GM19035 (cell line): ENCODE results near the gene SRGAP2B.
"Not testable (repeated sequence)": the region's sequence is repeated elsewhere in the genome, so short reads cannot be mapped to it uniquely, and the experiment has no call there.

Experiments
- ATAC-seq: cut with Tn5 transposase; IDR thresholded peaks from one replicate; pipeline ENCODE4 v1.9.1; 2021; ENCODE audit not compliant: unreplicated experiment

Gene SRGAP2B

DNA sequence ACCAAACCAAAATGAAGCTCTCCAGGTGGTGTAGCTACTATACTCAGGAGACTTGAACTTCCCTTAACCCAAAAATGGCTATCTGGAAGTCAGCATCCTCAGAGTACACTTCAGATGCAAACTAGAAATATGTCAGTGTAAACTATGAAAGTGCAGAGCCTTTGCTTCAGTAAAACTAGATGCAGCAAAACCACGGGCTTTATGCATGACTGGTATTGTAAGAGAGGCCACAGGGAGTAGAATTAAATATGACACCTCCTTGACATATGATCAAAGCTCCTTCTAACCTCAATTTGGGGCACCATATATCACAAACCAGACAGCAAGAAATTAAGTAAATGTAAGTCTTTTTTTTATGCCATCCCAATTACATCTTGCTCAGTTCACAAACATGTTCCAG lies 47.6 kb downstream of the SRGAP2B start:
- ATAC-seq, result not testable (repeated sequence)

DNA sequence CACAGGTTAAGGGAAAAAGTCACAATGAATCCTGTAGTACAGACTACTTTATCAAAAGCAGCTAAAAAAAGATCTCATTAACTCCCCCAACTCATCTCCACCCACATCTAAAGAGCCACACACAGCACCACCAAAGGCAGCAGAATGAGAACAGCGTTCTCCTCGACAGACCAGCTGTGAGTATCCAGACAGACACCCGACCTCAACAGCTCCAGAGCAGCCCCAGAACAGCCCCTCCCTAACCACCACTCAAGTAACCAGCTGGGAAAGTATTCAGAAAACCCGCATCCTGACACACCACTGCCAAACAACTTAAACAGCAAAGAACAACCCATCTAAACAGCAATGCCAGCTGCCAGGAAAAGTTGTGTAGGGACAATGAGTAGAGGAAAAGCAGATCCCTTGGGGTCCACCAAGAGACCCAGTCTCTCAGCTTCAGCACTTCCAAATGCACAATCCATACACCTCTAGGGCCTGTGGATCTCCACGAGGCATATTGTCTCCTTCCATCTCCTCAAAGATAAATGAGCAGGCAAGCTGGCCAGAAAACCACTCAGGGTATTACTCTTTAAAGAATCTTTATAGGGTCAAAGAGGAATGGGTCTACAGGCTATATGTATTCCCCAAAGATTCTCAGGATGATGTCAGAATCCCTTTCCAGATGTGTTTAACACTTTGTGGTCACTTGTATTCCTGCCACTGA lies 49.4 kb downstream of the SRGAP2B start:
- ATAC-seq, result not testable (repeated sequence)

- ATAC-seq, result peak; percentile 82
These were observed 53.6 kb downstream of the SRGAP2B start for GRCh38 chr1:145041519-145041918.

- ATAC-seq, result not testable (repeated sequence)
These were observed 59.1 kb downstream of the SRGAP2B start for GRCh38 chr1:145036019-145036418.

DNA sequence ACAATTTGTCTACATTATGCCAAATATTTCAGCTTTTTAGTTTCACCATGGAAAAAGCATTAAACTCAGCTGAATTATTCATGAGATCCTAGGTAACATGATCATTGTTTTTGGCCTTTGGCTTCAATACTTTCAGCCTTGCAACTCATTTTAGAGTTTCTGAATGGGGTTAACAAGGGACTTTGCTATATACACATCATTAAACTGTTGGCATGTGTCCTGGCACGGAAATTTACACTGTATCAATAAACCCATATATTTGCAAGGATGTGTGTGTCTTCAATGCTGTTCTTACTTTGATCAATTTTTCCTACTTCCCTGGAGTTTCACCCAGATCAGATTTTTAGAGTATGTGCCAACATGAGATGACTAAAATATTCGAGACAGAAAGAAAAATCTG lies 61.6 kb downstream of the SRGAP2B start:
- ATAC-seq, result not testable (repeated sequence)

DNA sequence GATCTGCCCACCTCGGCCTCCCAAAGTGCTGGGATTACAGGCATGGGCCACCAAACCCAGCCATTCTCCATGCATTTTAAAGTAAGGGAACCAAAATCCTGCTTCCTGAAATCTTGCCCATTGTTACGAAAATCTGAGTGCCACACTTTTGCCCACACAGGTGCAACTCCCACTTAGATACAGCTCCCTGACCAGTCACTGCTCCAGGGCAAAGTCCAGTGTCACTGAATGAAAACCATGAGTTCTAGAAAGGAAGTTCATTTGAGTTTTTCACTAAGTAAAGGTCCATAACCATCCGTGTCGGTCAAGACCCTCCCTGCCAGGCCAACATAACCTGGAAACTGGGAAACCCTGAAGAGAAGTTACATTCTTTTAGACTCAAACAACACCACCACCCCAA lies 67.9 kb downstream of the SRGAP2B start:
- ATAC-seq, result not testable (repeated sequence)

DNA sequence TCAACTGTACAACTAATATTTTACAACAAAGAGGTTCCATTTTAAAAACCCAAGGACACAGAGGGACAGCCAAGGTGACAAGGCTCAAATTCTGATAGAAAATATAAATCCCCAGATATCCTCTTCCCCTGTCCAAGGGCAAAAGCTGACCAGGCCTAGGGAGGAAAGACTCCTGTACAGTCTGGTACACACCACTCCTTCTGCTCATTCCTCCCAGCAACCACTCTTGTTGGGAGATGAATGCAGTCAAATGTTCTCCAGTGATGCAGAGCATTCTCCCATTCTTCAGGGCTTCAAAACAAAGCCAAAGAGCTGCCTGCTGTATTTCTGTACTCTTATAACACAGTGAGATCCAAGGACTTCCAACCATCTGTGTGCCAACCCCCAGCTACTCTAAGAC lies 69.8 kb downstream of the SRGAP2B start:
- ATAC-seq, result not testable (repeated sequence)

DNA sequence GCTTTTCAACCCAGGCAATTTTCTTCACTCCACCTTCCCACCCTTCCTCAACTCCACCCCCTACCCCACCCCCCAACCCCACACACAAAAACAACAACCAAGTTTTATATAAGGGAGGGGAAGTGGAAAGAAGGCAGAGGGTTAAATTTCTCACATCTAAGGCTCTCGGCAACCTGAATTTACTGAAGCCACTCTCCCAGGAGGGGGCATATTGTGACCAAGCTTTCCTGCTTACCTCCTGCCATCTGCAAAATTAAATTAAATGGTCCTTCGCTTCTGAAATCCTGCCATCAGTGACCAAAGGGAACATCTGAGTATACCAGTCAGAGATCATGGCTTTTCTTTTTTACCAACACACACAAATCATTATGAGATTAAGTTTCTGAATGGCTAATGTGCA lies 72.9 kb downstream of the SRGAP2B start:
- ATAC-seq, result not testable (repeated sequence)

- ATAC-seq, result not testable (repeated sequence)
These were observed 73.4 kb downstream of the SRGAP2B start for GRCh38 chr1:145021749-145022148.

DNA sequence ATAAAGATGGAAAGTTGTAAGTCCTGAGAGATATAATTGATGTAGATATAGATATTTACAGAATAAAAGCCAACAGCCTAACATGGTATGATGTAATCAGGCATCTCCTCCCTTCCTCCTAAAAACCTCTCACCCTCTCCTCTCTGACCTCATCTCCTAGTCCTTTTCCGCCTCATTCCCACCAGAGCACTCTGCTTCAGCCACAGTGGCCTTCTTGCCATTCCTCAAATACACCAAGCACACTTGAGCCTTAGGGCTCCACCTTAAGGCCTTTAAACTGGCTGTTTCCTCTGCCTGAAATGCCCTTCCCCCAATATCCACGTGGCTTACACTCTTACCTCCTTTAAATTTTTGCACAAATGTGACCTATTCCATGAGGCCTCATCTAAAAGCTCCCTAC lies 75.4 kb downstream of the SRGAP2B start:
- ATAC-seq, result not testable (repeated sequence)

DNA sequence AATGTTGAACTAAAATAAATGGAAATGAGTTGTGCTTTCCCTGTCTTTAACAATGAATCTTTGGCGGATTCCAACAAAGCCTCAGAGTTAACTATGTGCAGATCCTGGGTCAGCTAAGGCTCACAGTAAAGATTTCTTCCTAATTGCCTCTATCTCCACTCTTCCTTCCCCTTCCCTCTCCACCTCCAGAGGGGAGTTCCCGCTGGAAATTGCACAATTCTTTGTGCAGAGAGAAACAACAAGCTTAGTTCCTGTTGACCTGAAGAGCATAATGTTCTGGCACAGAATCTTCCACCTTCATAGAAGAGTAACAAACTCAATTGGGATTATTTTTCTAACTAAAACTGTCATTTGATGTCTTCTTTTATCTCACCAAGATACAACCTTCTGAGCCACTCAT lies 77.4 kb downstream of the SRGAP2B start:
- not testable (repeated sequence) for ATAC-seq

- ATAC-seq, result not testable (repeated sequence)
These were observed 78.7 kb downstream of the SRGAP2B start for GRCh38 chr1:145016492-145016862.

DNA sequence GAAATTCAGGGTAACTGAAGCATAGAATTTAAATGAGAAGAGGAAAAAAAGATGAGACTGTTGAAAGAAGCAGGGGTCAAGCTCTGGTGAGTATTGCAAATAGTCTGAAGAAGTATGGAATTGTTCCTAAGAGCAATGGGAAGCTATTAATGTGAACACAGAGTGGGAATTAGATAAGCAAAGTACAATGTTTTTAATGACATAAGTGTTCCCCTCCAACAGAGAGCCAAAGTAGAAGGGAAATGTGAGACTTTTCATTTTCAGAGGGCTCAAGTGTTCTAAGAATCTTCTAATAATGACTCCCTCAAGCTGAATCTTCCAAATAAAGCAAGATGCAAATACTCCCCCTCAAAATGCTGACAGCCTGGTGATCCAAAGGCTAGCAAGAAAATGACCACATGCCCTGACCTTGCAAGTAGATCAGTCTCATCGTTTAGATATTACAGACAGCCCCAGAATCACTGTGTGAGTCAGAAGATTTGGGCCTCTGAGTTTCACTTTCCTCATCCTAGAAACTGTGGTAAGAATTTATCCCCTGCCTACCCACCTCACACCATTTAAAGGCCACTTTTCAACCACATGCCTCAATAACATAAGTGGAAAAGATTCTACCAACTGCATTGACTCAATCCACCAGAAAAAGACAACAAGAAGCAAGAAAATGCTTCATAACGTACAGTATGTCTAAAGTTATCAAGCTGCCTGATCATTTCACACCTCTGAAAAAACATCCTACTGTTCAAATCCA lies 79.2 kb downstream of the SRGAP2B start:
- not testable (repeated sequence) for ATAC-seq

- not testable (repeated sequence) for ATAC-seq
These were observed 81.8 kb downstream of the SRGAP2B start for GRCh38 chr1:145013353-145013752.

DNA sequence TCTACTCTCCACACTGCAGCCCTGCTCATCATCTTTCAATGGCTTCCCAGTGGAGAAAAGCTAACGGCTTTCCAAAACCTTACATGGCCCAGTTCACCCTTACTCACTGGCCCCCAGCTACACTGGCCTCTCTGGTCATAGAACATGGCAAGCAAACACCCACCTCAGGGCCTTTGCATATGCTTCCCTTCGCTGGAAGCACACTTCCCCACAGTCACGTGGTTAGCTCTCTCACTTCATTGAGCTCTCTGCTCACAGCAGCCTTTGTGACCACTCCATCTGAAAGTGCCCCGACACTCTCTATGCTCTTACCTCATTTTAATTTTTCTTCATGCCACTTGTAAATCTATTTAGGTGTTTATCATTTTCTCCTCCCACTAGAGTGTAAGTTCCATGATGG lies 83.3 kb downstream of the SRGAP2B start:
- ATAC-seq, result not testable (repeated sequence)

DNA sequence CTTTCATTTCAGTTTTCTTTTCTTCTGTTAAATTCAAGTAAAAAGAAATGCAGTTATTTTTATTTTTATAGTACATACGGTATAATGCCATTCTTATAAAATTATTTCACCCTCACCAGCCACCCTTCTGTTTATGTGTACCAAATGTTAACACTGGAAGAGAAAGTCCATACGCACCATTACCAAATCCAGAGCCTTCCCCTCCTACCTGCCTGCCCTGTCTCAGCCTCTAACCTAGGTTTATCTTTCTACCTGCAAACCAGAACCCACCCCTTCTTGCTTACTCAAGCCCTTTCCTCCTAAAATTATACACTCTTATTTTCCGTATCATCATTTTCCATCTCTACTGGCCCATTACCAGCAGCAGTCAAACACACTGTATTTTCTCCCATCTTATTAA lies 84.5 kb downstream of the SRGAP2B start:
- ATAC-seq, result not testable (repeated sequence)

DNA sequence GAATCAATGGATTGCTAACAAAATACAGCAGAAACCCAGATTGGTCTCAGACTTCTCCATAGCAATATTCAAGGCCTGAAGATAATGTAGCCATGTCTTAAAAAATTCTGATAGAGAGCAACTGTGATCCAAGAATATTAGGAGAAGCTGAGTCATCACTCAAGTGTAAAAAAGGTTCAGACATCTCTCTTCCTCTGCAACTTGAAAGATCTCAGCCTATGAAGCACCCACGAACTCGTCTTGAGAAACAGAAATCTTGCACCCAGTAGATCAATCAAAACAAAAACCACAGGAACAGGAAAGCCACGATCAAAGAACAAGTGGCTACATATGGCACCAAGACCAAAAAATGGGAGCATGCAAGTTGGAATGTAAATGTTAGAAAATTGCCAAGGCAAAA lies 85.2 kb downstream of the SRGAP2B start:
- ATAC-seq, result not testable (repeated sequence)

DNA sequence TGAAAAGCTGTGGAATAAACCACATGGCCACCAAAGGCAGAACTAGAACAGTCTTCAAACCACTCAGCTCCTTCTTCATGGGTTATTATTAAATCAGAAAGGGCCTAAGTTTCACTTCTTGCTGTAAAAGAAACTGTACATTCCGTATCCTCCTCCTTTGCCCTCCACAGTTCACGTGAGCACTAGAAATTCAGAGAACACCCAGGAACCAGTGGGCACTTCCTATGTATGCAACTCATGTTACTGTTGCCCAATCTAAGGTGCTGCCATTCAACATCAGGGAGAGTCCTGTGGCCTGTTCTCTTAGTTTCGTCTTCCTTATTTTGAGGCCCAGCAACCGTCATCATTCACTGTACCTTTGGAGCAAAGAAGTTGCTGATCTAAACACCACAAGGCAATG lies 86.7 kb downstream of the SRGAP2B start:
- peak; percentile 45 for ATAC-seq

DNA sequence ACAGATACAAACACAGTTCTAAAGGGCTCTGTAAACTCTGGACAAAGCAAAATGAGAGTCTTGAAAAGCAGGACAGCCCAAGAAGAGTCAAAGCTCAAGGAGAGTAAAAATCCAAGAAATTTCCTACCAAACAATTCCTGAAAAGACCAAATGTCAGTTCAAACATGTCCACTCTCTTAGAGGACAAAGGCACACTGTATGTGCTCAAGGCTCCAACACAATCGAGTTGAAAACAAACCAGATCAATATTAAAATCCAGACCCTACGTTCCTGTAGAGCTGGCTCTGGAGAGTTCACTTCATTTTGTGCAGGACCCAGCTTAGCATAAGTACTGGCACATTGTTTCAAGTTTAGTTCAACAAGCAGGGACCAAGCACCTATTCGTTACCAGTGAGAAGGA lies 90.0 kb downstream of the SRGAP2B start:
- ATAC-seq, result not testable (repeated sequence)

GRCh38 chr1:145001381-145001780 lies 93.7 kb downstream of the SRGAP2B start:
- ATAC-seq, result not testable (repeated sequence)

DNA sequence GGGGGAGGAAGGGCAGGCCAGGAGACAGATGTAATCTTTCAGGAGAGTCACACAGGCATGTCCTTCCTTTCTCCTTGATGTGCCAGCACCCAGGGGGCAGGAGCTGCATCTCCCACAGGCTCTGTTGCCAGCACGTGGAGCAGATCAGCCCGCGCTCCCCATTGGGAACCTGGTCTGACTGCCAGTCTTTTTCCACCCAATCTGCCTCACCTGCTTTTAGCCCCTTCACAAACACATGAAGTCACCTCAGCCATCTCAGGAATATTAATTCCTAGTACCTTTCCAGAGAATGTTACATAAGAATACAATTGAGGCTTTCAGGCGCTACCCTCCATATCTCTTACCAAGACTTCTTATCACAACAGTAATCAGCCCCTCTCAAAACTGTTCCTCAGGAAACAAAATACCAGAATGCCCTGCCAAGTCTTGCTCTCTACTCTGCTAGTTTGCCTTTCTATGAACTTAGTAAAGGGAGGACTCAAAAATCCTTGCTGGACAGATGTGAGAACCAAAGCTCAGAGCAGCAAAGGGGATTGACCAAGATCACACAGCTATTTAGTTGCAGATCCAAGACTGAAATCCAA lies 94.3 kb downstream of the SRGAP2B start:
- not testable (repeated sequence) for ATAC-seq
